WTC11 (cell line): ENCODE data around the gene CEP152. TPM values are rescaled to one million over a fixed set of nuclear protein-coding genes. Genes with fewer than 3 reads are reported as not detected.

Source experiments
- ATAC-seq: fragments of 200-7000 bp; cut with Tn5 transposase; 2 replicates; pipeline ENCODE4 v1.10.0; 2021; ENCODE audit warnings: mild to moderate bottlenecking, moderate library complexity
- CTCF ChIA-PET: fragments of 300-600 bp; sonication (Branson Sonifier 250); formaldehyde crosslinking; loops from one replicate; lab custom pipeline; 2021; ENCODE audit warnings: antibody characterized with exemption; lab: Charles Lee
- POLR2A ChIA-PET: fragments of 350-600 bp; sonication (Branson Sonifier 250); formaldehyde crosslinking; loops from one replicate; lab custom pipeline; 2021; ENCODE audit warnings: antibody characterized with exemption; lab: Charles Lee
- DNase-seq: peaks from one replicate; pipeline ENCODE4 v3.0.0; 2021; ENCODE audit warnings: low spot score
- H3K27ac Mint-ChIP-seq: 2 replicates; pipeline ENCODE4 v1.8.0; 2021; ENCODE audit warnings: mixed read lengths
- H3K27me3 Mint-ChIP-seq: 2 replicates; pipeline ENCODE4 v1.8.0; 2021; ENCODE audit warnings: low read depth, mild to moderate bottlenecking, moderate library complexity, mixed read lengths
- H3K36me3 Mint-ChIP-seq: 2 replicates; pipeline ENCODE4 v1.8.0; 2021; ENCODE audit warnings: mixed read lengths
- H3K4me1 Mint-ChIP-seq: 2 replicates; pipeline ENCODE4 v1.8.0; 2022; ENCODE audit warnings: mixed read lengths
- H3K4me3 Mint-ChIP-seq: 2 replicates; pipeline ENCODE4 v1.8.0; 2021; ENCODE audit warnings: mild to moderate bottlenecking, moderate library complexity, mixed read lengths
- H3K9me3 Mint-ChIP-seq: 2 replicates; pipeline ENCODE4 v1.8.0; 2021; ENCODE audit warnings: mixed read lengths
- CBFB ChIP-seq: sonication (generic); formaldehyde crosslinking; IDR thresholded peaks from 2 replicates; pipeline ENCODE4 v1.8.1; 2022; ENCODE audit warnings: mild to moderate bottlenecking, low read depth, missing genetic modification reagents
- FOXP1 ChIP-seq: sonication (generic); formaldehyde crosslinking; IDR thresholded peaks from 2 replicates; pipeline ENCODE4 v1.8.0; 2022; ENCODE audit warnings: missing genetic modification reagents, mild to moderate bottlenecking, moderate library complexity, borderline replicate concordance
- GRHL2 ChIP-seq: fragments of 250-450 bp; sonication (Bioruptor Pico); IDR thresholded peaks from 2 replicates; pipeline ENCODE4 v1.8.0; 2022; ENCODE audit warnings: mild to moderate bottlenecking, moderate library complexity; ENCODE audit not compliant: insufficient replicate concordance, severe bottlenecking
- HMGA2 ChIP-seq: fragments of 250-450 bp; sonication (Bioruptor Pico); IDR thresholded peaks from 2 replicates; pipeline ENCODE4 v1.4.0; 2021; ENCODE audit warnings: mild to moderate bottlenecking, moderate library complexity
- IRF2 ChIP-seq: sonication (generic); formaldehyde crosslinking; IDR thresholded peaks from 2 replicates; pipeline ENCODE4 v1.8.0; 2022; ENCODE audit warnings: low read depth, missing genetic modification reagents, borderline replicate concordance
- MXD4 ChIP-seq: fragments of 250-450 bp; sonication (Bioruptor Pico); IDR thresholded peaks from 2 replicates; pipeline ENCODE4 v1.8.0; 2021; ENCODE audit warnings: mild to moderate bottlenecking, moderate library complexity, borderline replicate concordance
- MYBL2 ChIP-seq: sonication (generic); formaldehyde crosslinking; IDR thresholded peaks from 2 replicates; pipeline ENCODE4 v1.8.1; 2023; ENCODE audit warnings: mild to moderate bottlenecking, moderate library complexity, missing genetic modification reagents
- SMAD4 ChIP-seq: sonication (generic); formaldehyde crosslinking; IDR thresholded peaks from 2 replicates; pipeline ENCODE4 v1.8.0; 2022; ENCODE audit warnings: mild to moderate bottlenecking, missing genetic modification reagents
- SOX15 ChIP-seq: fragments of 250-450 bp; sonication (Bioruptor Pico); IDR thresholded peaks from 2 replicates; pipeline ENCODE4 v1.9.0; 2021; ENCODE audit warnings: mild to moderate bottlenecking
- SP1 ChIP-seq: sonication (generic); formaldehyde crosslinking; conservative IDR thresholded peaks from 2 replicates; pipeline ENCODE4 v1.8.1; 2022; ENCODE audit warnings: missing genetic modification reagents
- TP53 ChIP-seq: sonication (generic); formaldehyde crosslinking; IDR thresholded peaks from 2 replicates; pipeline ENCODE4 v1.8.1; 2023; ENCODE audit warnings: mild to moderate bottlenecking, missing genetic modification reagents
- ZNF232 ChIP-seq: sonication (generic); formaldehyde crosslinking; IDR thresholded peaks from 2 replicates; pipeline ENCODE4 v1.8.0; 2022; ENCODE audit warnings: mild to moderate bottlenecking, missing genetic modification reagents
- ZNF317 ChIP-seq: sonication (generic); formaldehyde crosslinking; IDR thresholded peaks from 2 replicates; pipeline ENCODE4 v1.8.1; 2023; ENCODE audit warnings: low read depth, mild to moderate bottlenecking, moderate library complexity, missing genetic modification reagents, borderline replicate concordance
- total RNA-seq: library from RNA; stranded (reverse); gene quantifications from 3 replicates; pipeline ENCODE4 v1.2.3, GENCODE V29; 2021
- TF ChIP-seq, protein P1 (sequence below): fragments of 250-450 bp; sonication (Bioruptor Pico); IDR thresholded peaks from 2 replicates; pipeline ENCODE4 v1.9.0; 2021; ENCODE audit warnings: moderate library complexity, mild to moderate bottlenecking, inconsistent platforms, borderline replicate concordance
- TF ChIP-seq, protein P2 (sequence below): sonication (generic); formaldehyde crosslinking; IDR thresholded peaks from 2 replicates; pipeline ENCODE4 v1.8.0; 2022; ENCODE audit warnings: missing genetic modification reagents
- TF ChIP-seq, protein P3 (sequence below): sonication (generic); formaldehyde crosslinking; IDR thresholded peaks from 2 replicates; pipeline ENCODE4 v1.8.1; 2022; ENCODE audit warnings: missing genetic modification reagents, borderline replicate concordance
- TF ChIP-seq, protein P4 (sequence below): fragments of 200-600 bp; IDR thresholded peaks from 2 replicates; pipeline ENCODE4 v1.8.0; 2022; ENCODE audit warnings: antibody characterized with exemption
- TF ChIP-seq, protein P5 (sequence below): sonication (generic); formaldehyde crosslinking; IDR thresholded peaks from 2 replicates; pipeline ENCODE4 v1.8.0; 2023; ENCODE audit warnings: missing genetic modification reagents
- TF ChIP-seq, protein P6 (sequence below): sonication (generic); formaldehyde crosslinking; IDR thresholded peaks from 2 replicates; pipeline ENCODE4 v1.8.0; 2022; ENCODE audit warnings: mild to moderate bottlenecking, missing genetic modification reagents
- TF ChIP-seq, protein P7 (sequence below): fragments of 250-450 bp; sonication (Bioruptor Pico); conservative IDR thresholded peaks from 2 replicates; pipeline ENCODE4 v1.9.0; 2021; ENCODE audit warnings: mild to moderate bottlenecking
- TF ChIP-seq, protein P8 (sequence below): sonication (generic); formaldehyde crosslinking; conservative IDR thresholded peaks from 2 replicates; pipeline ENCODE4 v1.8.1; 2022; ENCODE audit warnings: mild to moderate bottlenecking, missing genetic modification reagents

CEP152 gene
- total RNA-seq, 1 experiment from 2014 or later, result 16.7 TPM

DNA sequence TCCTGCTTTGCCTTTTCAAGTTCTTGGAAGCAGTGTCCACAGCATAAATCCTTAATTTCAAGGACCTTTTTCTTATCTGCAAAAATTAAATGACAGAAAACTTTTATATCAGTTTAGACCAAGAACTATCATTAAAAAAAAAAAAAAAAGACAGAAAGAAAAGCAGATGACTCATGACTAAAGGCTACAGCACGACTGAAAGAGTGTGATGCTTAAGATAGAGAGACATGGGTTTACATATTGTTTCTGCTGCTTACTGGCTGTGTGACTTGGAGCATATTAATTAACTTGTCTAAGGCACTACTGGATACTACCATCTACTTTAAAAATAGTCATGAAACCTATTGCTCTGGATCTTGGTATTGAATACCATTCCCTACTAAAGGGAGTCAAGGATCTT, 62.3 kb downstream of the CEP152 start (continued):
- TF ChIP-seq, protein P1, sequence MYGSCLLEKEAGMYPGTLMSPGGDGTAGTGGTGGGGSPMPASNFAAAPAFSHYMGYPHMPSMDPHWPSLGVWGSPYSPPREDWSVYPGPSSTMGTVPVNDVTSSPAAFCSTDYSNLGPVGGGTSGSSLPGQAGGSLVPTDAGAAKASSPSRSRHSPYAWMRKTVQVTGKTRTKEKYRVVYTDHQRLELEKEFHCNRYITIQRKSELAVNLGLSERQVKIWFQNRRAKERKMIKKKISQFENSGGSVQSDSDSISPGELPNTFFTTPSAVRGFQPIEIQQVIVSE (CRISPR knock-in tag), result no peak
- TF ChIP-seq HMGA2 (CRISPR knock-in tag) (no peak), MXD4 (CRISPR knock-in tag) (no peak), FOXP1 (CRISPR knock-in tag) (no peak), TP53 (no peak), MYBL2 (CRISPR knock-in tag) (no peak), GRHL2 (CRISPR knock-in tag) (no peak), ZNF317 (CRISPR knock-in tag) (no peak)

DNA sequence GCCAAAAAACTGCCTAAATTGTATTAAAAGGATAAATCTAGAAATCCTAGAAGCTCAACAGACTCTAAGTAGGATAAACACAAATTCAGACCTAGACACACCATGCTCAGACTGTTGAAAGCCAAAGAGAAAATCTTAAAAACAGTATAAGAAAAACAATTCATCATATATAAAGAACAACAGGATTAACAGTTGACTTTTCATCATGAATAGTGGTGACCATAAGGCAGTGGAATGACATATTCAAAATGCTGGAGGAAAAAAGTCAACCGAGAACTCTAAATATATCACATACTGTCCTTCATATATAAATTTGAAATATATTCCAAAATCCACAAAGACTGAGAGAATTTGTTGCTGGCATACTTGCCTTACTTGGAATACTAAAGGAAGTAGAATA, 77.3 kb downstream of the CEP152 start:
- H3K27ac Mint-ChIP-seq, result no peak overlapping the region
- peaks cover 21% of the 10 kb centered on the region for H3K36me3 Mint-ChIP-seq
- no peak overlapping the region for H3K4me3 Mint-ChIP-seq
- peaks cover 3% of the 10 kb centered on the region; the same call in 1 of the 2 replicates for H3K27me3 Mint-ChIP-seq
- no peaks in the 10 kb centered on the region for H3K4me1 Mint-ChIP-seq
- DNase-seq (no peak), ATAC-seq (no peak)
- TF ChIP-seq SMAD4 (CRISPR knock-in tag) (no peak), ZNF317 (CRISPR knock-in tag) (peak; percentile 71), SOX15 (CRISPR knock-in tag) (no peak)
- TF ChIP-seq, protein P2, sequence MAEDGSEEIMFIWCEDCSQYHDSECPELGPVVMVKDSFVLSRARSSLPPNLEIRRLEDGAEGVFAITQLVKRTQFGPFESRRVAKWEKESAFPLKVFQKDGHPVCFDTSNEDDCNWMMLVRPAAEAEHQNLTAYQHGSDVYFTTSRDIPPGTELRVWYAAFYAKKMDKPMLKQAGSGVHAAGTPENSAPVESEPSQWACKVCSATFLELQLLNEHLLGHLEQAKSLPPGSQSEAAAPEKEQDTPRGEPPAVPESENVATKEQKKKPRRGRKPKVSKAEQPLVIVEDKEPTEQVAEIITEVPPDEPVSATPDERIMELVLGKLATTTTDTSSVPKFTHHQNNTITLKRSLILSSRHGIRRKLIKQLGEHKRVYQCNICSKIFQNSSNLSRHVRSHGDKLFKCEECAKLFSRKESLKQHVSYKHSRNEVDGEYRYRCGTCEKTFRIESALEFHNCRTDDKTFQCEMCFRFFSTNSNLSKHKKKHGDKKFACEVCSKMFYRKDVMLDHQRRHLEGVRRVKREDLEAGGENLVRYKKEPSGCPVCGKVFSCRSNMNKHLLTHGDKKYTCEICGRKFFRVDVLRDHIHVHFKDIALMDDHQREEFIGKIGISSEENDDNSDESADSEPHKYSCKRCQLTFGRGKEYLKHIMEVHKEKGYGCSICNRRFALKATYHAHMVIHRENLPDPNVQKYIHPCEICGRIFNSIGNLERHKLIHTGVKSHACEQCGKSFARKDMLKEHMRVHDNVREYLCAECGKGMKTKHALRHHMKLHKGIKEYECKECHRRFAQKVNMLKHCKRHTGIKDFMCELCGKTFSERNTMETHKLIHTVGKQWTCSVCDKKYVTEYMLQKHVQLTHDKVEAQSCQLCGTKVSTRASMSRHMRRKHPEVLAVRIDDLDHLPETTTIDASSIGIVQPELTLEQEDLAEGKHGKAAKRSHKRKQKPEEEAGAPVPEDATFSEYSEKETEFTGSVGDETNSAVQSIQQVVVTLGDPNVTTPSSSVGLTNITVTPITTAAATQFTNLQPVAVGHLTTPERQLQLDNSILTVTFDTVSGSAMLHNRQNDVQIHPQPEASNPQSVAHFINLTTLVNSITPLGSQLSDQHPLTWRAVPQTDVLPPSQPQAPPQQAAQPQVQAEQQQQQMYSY (CRISPR knock-in tag), result no peak
- TF ChIP-seq, protein P3, sequence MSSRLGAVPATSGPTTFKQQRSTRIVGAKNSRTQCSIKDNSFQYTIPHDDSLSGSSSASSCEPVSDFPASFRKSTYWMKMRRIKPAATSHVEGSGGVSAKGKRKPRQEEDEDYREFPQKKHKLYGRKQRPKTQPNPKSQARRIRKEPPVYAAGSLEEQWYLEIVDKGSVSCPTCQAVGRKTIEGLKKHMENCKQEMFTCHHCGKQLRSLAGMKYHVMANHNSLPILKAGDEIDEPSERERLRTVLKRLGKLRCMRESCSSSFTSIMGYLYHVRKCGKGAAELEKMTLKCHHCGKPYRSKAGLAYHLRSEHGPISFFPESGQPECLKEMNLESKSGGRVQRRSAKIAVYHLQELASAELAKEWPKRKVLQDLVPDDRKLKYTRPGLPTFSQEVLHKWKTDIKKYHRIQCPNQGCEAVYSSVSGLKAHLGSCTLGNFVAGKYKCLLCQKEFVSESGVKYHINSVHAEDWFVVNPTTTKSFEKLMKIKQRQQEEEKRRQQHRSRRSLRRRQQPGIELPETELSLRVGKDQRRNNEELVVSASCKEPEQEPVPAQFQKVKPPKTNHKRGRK (CRISPR knock-in tag), result no peak
- CTCF ChIA-PET, result no interaction called here
- POLR2A ChIA-PET, result no interaction called here
- peaks cover 17% of the 10 kb centered on the region for H3K9me3 Mint-ChIP-seq

DNA sequence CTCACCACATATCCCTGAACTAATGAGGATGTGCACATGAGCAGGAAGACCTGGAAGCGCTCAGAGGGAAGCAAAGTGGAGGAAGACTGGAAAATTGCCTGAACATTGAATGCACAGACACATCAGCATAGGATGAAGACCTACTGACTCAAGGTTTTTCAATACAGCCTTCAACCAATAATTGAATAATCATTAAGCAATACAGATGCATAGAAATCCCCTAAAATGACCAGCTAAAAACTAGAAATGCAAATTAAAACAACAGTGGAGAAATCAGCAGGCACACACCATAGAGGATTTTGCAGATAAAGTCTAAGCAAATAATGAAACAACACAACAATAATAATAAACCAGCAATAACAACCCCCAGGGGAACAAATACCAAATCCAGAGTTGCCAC, 80.4 kb downstream of the CEP152 start:
- Mint-ChIP-seq H3K36me3 (peaks cover 21% of the 10 kb centered on the region), H3K9me3 (peaks cover 17% of the 10 kb centered on the region), H3K4me1 (no peaks in the 10 kb centered on the region), H3K27me3 (peaks cover 3% of the 10 kb centered on the region; the same call in 1 of the 2 replicates), H3K27ac (no peak overlapping the region), H3K4me3 (no peak overlapping the region)
- ChIA-PET POLR2A (interaction anchor here (0.7 kb wide), 1 partner anchor 81 kb away, joined by 4 read pairs; no protein-coding TSS in a partner anchor), CTCF (no interaction called here)
- DNase-seq (no peak), ATAC-seq (no peak)
- TF ChIP-seq HMGA2 (CRISPR knock-in tag) (no peak), SP1 (CRISPR knock-in tag) (no peak), IRF2 (CRISPR knock-in tag) (no peak), ZNF232 (no peak), MYBL2 (CRISPR knock-in tag) (no peak), CBFB (CRISPR knock-in tag) (no peak), MXD4 (CRISPR knock-in tag) (no peak)
- TF ChIP-seq, protein P4, sequence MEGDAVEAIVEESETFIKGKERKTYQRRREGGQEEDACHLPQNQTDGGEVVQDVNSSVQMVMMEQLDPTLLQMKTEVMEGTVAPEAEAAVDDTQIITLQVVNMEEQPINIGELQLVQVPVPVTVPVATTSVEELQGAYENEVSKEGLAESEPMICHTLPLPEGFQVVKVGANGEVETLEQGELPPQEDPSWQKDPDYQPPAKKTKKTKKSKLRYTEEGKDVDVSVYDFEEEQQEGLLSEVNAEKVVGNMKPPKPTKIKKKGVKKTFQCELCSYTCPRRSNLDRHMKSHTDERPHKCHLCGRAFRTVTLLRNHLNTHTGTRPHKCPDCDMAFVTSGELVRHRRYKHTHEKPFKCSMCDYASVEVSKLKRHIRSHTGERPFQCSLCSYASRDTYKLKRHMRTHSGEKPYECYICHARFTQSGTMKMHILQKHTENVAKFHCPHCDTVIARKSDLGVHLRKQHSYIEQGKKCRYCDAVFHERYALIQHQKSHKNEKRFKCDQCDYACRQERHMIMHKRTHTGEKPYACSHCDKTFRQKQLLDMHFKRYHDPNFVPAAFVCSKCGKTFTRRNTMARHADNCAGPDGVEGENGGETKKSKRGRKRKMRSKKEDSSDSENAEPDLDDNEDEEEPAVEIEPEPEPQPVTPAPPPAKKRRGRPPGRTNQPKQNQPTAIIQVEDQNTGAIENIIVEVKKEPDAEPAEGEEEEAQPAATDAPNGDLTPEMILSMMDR, result no peak
- TF ChIP-seq, protein P5, sequence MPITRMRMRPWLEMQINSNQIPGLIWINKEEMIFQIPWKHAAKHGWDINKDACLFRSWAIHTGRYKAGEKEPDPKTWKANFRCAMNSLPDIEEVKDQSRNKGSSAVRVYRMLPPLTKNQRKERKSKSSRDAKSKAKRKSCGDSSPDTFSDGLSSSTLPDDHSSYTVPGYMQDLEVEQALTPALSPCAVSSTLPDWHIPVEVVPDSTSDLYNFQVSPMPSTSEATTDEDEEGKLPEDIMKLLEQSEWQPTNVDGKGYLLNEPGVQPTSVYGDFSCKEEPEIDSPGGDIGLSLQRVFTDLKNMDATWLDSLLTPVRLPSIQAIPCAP (CRISPR knock-in tag), result no peak
- TF ChIP-seq, protein P6, sequence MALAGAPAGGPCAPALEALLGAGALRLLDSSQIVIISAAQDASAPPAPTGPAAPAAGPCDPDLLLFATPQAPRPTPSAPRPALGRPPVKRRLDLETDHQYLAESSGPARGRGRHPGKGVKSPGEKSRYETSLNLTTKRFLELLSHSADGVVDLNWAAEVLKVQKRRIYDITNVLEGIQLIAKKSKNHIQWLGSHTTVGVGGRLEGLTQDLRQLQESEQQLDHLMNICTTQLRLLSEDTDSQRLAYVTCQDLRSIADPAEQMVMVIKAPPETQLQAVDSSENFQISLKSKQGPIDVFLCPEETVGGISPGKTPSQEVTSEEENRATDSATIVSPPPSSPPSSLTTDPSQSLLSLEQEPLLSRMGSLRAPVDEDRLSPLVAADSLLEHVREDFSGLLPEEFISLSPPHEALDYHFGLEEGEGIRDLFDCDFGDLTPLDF (CRISPR knock-in tag), result no peak
- TF ChIP-seq, protein P7, sequence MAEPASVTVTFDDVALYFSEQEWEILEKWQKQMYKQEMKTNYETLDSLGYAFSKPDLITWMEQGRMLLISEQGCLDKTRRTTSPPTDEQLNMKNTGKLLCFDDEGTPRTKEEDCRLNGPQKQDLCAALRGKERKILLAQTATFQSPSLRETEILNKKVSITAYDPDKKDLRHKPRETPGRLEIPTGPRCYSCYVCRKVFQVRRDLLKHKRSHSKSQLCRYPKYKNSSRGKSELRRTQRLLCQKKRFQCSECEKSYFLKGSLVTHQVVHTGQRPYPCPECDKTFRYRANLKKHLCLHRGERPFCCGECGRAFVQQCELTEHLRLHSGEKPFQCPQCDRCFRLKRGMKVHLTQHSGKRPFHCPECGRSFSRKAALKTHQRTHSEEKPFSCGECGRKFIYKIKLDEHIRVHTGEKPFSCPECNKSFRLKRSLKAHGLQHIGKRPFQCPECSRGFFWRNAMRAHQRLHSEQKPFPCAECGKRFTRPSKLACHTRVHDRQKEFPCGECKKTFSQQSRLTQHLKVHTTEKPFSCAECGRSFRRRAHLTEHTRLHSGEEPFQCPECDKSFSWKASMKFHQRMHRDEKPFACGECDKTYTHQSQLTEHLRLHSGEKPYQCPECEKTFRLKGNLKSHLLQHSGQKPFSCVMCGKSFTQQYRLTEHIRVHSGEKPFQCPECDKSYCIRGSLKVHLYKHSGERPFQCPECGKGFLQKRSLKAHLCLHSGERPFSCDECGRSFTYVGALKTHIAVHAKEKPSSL (CRISPR knock-in tag), result no peak
- TF ChIP-seq, protein P8, sequence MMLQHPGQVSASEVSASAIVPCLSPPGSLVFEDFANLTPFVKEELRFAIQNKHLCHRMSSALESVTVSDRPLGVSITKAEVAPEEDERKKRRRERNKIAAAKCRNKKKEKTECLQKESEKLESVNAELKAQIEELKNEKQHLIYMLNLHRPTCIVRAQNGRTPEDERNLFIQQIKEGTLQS (CRISPR knock-in tag), result no peak
